ENCODE results near the gene HAUS3.

The HAUS3 gene

GRCh38 chr4:2274320-2275043 lies 32.6 kb upstream of the HAUS3 start:
- no peak overlapping the region for H3K4me3 ChIP-seq (ENCODE audit: low read depth, low read length)
- TF ChIP-seq CTCF (IDR thresholded peaks at IDR 0.05; ENCODE audit: borderline replicate concordance, insufficient read depth, low read depth, low read length), result no peak

DNA sequence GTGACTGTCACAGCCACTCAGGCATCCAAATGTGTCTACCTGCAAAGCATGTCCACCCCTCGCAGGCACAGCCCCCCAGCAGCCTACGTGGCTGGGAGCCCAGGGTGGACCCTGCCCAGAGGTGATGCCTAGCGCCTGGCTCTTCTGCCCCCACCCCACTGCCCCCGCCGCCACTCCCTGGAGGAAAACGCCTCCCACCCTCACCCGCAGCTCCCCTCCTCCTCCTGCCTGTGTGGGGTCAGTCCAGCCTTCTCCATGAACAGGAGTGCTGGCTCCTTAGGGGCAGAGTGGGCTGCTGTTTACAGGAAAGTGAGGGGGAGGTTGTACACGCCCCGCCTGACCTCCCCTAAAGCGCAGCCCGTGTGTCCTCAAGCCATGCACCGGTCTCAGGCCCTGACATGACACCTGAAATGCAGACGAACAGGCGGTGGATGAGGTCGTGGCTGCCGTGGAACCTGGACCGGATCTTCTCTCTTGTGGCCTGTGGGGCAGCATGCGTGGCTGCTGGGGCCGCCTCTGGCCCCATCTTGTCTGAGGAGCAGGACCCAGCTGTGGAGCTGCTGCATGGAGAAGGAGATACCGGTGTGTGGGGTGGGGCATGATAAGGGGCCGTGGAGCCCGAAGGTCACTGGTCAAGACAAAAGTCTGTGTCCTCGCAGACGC lies 31.9 kb upstream of the HAUS3 start:
- no peak for TF ChIP-seq CTCF (IDR thresholded peaks at IDR 0.05; ENCODE audit: borderline replicate concordance, insufficient read depth, low read depth, low read length)
- H3K4me3 ChIP-seq (ENCODE audit: low read depth, low read length), result no peak overlapping the region

- TF ChIP-seq CTCF (IDR thresholded peaks at IDR 0.05; ENCODE audit: borderline replicate concordance, insufficient read depth, low read depth, low read length), result no peak
- no peak overlapping the region for H3K4me3 ChIP-seq (ENCODE audit: low read depth, low read length)
Measured at GRCh38 chr4:2273221-2273620, 31.3 kb upstream of the HAUS3 start.

- no peak overlapping the region for H3K4me3 ChIP-seq (ENCODE audit: low read depth, low read length)
- TF ChIP-seq CTCF (IDR thresholded peaks at IDR 0.05; ENCODE audit: borderline replicate concordance, insufficient read depth, low read depth, low read length), result no peak
Measured at GRCh38 chr4:2272828-2273120, 30.9 kb upstream of the HAUS3 start.

DNA sequence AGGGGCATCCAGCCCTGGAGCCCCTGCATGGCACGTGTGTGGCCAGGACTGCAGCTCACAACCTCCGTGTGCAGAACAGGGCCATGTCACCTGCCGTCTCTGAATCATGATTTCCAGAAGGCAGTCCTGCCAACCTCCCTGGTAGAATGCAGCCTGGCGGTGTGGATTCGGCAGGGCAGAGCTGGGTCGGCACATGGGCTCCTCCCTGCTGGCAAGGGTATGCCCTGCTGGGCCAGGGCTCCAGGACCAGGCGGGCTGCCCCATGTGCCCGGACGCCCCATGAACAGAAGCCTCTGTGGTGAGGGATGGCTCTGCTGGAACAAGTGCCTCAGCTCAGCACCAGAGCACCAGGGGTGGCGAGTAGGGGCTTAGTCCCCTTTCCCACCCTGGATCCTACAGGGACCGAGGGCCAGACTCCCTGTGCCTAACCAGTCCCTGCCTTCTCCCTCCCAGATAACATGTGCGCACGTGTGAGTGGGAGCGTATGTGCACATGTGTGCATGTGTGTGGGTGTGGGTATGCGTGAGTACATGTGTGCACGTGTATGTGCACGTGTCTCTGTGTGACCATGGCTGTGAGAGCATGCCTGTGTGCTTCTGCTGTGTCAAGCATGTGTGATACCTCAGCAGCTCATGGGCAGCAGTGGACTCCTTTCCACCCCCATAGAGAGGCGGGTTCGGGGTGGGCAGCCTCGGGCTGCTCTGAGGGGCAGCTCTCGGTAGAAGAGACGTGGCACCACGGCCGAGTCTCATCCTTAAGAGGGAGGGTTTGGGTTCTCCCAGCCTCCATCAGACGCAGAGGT lies 30.3 kb upstream of the HAUS3 start:
- no peak overlapping the region for H3K4me3 ChIP-seq (ENCODE audit: low read depth, low read length)
- no peak for TF ChIP-seq CTCF (IDR thresholded peaks at IDR 0.05; ENCODE audit: borderline replicate concordance, insufficient read depth, low read depth, low read length)

- TF ChIP-seq CTCF (IDR thresholded peaks at IDR 0.05; ENCODE audit: borderline replicate concordance, insufficient read depth, low read depth, low read length), result no peak
- no peak overlapping the region for H3K4me3 ChIP-seq (ENCODE audit: low read depth, low read length)
Measured at GRCh38 chr4:2271279-2272025, 29.5 kb upstream of the HAUS3 start.
